GM21423 (cell line): ENCODE data around the gene SCFD1.
"Not testable (repeated sequence)": the region's sequence is repeated elsewhere in the genome, so short reads cannot be mapped to it uniquely, and the experiment has no call there.

ENCODE experiments used
- ATAC-seq: cut with Tn5 transposase; IDR thresholded peaks from one replicate; pipeline ENCODE4 v1.9.1; 2021; ENCODE audit warnings: mild to moderate bottlenecking, moderate library complexity; ENCODE audit not compliant: unreplicated experiment

Gene SCFD1

DNA sequence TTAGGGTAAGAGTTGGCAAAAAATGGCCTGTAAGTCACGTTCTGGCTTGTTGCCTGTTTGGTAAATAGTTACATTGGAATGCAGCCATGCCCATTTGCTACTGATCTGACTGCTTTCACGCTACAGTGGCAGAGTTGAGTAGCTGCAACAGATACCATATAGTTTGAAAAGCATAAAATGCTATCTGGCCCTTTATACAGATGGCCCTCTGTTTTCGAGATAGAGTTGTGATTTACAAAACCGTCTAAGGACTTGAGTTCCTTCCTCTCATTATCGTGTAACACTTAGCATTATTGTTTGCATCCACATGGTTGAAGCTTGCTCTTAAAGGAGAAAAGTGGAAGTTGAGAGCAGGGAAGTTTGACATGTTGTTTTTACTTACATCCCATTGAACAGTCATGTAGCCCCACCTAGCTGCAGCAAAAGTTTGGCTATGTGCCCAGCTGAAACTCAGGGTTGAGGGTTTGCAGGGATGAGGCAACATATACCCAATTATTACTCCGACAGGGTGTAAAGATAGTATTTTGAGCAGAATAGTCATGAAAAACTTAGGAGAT is 11.3 kb upstream of the SCFD1 start:
- ATAC-seq, result no peak

DNA sequence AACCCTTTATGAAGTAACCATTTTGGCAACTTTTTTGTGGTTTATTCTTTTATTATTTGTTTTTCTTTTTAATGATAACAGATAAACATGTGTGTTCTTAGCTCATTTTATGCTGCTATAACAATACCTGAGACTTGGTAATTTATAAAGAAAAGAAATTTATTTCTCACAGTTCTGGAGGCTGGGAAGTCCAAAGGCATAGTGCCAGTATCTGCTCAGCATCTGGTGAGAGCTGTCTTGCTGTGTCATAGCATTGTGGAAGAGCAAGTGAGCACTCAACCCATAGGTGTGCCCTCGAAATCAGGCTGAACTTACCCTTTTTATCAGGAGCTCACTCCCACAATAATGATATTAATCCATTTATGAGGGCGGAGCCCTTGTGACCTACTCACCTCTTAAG is 8.0 kb upstream of the SCFD1 start:
- no peak for ATAC-seq

DNA sequence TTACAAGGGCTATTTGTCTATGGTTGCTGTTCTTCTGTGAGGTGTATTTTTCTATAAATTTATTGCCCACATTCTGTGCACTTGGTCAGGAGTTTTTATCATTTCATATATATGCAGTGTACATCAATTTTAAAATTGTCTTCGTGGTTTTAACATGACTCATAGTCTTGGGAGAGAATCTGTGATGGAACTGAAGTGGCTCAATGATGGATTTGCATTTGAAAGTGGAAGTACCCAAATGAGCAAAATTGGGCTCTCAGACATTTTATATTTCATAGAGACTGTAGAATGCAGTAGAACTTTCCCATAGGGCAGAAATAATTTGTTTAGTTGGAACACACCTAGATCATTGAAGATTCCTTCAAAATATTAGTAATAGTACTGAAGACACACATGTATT is 1.9 kb upstream of the SCFD1 start:
- ATAC-seq, result peak; percentile 40

DNA sequence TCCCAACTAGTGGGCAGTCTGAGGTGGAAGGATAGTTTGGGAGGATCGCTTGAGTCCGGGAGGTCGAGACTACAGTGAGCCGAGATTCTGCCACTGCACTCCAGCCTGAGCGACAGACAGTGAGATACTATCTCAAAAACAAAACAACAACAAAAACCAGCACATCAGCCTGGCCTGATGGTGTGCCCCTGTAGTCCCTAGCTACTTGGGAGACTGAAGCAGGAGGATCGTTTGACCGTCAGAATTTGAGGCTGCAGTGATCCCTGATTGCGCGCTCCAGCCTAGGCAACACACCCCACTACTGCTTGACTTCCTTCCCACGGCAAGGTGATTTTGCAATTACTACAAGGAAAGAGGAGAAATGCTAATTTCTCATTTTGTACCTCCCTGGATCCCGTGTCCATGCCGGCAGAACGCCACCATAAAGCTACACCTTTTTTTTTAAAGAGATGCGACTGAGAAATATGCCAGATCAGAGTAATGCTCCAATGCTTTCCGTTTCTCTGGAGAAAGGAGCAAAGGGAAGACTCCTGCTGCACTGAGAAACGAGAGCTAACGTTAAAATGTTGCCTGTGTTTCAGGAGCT is 672 bp upstream of the SCFD1 start:
- peak; percentile 4 for ATAC-seq

DNA sequence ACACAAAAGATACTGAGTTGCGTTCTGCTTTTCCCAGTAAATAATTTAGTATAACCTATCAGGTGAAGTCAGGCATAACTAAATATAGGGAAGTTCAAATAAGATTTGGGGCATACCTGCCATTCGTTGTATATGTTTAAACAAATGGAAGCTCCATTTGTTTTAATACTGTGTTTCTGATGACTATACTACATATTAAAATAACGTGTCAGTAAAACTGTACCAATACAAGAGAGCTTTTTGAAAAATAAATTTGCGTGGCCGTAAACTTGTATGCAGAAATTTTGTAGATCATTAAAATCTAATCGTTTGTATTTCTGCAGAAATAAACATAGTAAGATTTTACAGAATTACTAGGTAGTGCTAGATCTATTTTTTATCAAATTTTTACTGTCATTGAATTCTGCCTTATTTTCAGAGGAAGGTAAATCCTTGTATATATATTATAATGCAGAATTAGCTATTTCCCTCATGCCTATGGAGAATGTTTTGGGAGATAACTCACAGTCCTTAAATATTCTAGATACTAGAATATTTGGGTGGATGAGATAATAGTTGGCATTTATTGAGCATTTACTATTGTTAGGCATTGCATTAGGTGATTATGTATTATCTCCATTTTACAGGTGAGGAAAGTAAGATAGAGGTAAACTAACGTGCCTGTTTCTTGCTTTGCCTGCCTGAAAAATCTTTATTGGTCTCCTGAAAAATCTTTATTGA is 1.5 kb downstream of the SCFD1 start:
- ATAC-seq, result no peak

DNA sequence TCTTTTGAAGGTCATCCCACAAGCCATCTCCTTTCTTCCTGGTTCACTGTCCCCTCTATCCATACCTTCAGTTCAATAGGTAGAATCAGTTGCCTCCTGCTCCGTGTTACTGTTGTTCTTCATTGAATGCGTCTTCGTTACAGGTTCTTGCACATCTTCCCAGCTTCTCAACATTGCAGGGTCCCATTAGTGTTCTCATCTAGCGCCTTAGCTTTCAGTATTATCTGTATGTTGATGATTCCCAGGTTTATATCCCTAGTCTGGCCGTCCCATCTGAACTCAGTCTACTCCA is 2.0 kb downstream of the SCFD1 start:
- no peak for ATAC-seq

DNA sequence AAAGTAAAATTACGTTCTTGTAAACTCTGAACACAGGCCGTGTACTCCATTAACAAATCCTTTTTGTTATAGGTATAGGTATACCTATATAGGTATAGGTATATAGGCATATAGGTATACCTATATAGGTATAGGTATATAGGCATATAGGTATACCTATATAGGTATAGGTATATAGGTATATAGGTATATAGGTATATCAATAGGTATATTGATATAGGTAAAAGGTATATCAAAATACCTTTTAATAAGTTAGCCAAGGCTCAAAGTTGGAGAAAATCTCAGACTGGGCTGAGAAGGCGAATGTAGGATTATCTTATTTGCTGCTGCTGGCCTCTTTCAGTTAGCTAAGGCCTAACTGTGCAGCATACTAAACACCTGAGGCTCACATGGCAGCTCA is 3.4 kb downstream of the SCFD1 start:
- no peak for ATAC-seq

DNA sequence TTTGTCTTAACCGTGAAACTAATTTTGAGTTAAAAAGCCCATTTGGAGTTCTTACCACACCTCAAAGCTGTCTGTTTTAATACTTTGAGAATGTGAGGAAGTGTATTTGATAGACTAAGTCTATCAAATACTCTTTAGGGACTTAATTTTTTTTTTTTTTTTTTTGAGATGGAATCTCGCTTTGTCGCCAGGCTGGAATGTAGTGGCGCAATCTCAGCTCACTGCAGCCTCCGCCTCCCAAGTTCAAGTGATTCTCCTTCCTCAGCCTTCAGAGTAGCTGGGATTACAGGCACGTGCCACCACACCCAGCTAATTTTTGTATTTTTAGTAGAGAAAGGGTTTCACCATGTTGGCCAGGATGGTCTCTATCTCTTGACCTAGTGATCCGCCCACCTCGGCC is 7.3 kb downstream of the SCFD1 start:
- not testable (repeated sequence) for ATAC-seq

DNA sequence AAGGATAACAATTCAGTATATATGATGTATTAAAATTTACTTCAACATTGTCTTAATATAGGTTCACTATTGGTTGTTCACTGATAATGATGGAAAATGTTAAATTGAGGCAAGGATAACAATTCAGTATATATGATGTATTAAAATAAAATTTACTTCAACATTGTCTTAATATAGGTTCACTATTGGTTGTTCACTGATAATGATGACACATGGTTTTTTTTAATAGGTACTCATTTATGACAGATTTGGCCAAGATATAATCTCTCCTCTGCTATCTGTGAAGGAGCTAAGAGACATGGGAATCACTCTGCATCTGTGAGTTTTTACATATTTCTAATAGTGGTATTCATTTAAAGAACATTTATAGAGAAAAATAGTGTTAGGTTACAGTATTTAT is 8.1 kb downstream of the SCFD1 start:
- no peak for ATAC-seq

DNA sequence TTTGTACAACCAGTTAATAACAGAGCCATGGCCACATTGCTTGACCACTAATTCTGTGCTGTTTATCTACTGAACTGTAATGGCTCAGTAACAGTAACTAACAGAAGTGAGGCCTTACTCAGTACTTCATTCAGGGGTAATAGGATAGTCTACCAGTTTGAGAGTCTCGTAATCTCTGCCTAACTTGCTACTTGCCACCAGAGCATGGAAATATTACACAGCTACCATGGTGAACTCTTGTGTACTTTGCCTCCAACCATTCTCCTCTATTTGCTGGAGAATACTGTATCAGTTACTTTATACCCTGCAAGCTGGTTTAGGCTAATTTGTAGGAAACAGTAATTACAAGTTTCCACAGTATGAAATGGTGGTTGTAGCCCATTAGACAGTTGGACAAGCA is 10.6 kb downstream of the SCFD1 start:
- ATAC-seq, result no peak

DNA sequence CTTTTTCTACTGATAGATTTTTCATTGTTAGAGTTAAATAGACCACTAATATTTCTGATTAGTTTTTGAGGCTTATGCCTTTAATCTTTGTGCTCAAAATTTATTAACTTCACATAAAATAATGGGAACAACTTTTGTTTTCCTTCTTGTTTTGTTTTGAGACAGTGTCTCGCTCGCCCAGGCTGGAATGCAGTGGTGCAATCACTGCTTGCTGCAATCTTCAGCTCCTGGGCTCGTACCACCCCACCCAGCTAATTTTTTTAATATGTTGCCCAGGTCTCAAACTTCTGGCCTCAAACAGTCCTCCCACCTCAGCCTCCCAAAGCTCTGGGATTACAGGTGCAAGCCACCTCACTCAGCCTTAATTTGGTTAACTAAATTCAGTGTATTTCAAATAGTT is 16.8 kb downstream of the SCFD1 start:
- ATAC-seq, result no peak

DNA sequence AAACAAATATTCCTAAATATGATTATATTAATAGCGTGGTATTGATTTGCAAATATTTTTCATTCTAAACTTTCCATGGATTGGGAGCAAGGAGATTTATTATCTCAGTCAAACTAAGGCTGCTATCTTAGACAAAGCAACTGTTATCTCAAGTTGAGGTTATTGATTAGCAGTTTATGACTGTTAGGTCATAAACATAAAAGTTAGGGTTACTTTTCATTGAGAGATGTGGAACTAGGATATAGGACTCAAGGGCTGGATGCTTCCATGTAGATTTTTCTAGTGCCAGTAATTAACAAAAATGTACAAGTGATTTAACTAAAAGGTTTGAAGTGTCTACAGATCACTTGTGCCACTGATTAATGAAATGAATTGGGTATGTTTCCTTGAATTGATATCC is 19.1 kb downstream of the SCFD1 start:
- ATAC-seq, result no peak

DNA sequence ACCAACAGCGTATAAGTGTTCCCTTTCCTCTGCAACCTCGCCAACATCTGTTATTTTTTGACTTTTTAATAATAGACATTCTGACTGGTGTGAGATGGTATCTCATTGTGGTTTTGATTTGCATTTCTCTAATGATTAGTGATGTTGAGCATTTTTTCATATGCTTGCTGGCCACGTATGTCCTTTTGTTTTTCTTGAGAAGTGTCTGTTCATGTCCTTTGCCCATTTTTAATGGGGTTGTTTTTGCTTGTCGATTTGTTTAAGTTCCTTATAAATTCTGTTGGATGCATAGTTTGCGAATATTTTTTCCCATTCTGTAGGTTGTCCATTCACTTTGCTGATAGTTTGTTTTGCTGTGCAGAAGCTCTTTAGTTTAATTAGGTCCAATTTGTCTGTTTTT is 22.3 kb downstream of the SCFD1 start:
- not testable (repeated sequence) for ATAC-seq

DNA sequence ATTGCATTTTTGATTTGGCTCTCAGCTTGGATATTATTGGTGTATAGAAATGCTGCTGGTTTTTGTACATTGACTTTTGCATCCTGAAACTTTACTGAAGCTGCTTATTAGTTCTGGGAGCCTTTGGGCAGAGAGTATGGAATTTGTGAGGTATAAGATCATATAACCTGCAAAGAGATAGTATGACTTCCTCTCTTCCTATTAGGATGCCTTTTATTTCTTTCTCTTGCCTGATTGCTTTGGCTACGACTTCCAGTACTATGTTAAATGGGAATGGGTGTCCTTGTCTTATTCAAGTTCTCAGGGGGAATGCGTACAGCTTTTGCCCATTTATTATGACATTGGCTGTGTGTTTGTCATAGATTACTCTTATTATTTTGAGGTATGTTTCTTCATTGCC is 23.5 kb downstream of the SCFD1 start:
- no peak for ATAC-seq

DNA sequence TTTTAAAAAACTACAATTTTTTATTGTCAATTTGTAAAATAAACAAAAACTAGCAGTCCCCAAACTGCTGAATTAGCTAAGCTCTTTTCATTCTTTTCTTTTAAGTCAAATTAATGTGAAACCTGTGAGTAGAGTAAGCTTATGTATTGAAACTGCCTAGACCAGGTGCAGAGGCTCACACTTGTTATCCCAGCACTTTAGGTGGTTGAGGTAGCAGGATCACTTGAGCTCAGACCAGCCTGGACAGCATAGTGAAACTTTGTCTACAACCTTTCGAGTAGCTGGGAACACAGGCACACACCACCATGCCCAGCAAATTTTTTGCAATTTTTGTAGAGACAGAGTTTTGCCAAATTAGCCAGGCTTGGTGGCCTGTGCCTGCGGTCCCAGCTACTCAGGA is 26.4 kb downstream of the SCFD1 start:
- no peak for ATAC-seq

DNA sequence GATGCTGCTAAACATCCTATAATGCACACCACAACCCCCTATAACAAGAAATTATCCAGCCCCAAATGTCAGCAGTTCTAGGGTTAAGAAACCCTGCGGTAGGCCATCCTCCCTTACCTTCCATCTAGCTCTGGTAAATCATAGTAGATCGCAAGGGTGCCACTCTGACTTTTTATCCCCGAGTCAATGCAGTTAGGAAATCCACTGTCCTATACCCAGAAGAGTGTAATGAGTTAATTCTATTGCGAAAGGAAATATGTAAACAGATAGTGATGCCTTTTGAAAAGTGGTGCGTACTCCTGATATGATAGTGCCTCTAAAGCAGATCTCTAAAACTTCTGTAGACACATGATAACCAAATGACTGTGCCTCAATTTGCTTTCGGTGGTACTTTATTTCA is 29.8 kb downstream of the SCFD1 start:
- no peak for ATAC-seq

DNA sequence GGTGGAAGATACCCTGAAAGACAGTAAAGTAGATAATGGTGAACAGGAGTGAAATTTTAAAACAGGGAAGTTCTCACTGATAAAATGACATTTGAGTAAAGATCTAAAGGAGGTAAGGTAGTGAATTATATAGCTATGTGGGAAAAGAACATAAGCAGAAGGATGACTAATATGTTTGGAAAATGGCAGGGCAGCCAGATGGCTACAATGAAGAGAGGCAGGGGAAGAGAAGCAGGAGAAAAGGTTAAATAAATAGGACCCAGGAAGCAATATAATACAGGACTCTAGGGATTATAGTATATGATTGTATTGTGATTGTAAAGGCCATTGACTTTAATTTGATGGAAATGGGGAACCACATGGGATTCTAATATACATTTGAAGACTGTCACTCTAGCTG is 33.0 kb downstream of the SCFD1 start:
- ATAC-seq, result no peak

DNA sequence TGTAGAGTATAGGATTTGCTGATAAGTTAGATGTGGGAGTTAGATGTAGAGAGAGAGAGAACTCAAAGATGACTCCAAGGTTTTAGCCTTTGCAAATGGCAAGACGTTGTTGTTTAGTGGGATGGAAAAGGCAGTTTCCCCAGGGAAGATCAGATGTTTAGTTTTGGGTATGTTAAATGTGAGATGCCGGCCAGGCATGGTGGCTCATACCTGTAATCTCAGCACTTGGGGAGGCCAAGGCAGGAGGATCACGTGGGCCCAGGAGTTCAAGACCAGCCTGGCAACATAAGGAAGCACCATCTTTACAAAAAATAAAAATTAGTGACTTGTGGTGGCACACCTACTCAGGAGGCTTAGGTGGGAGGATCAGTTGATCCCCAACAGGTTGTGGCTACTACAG is 33.5 kb downstream of the SCFD1 start:
- no peak for ATAC-seq

DNA sequence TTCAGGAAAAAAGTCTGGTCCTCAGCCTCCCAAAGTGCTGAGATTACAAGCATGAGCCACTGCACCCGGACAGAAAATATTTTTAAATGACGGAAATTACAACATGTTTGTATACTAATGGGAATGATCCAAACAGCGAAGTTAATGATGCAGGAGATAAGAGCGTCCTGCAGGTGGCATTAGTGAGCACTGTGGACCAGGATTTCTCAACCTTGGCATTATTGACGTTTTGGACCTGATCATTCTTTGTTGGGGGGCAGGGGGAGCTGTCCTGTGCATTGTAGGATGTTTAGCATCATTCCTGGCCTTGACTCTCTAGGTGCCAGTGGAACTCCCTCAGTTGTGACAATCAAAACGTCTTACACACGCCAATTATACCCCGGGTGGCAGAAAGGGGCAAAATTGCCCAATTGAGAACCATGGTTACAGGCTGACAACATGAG is 34.1 kb downstream of the SCFD1 start:
- ATAC-seq, result no peak

DNA sequence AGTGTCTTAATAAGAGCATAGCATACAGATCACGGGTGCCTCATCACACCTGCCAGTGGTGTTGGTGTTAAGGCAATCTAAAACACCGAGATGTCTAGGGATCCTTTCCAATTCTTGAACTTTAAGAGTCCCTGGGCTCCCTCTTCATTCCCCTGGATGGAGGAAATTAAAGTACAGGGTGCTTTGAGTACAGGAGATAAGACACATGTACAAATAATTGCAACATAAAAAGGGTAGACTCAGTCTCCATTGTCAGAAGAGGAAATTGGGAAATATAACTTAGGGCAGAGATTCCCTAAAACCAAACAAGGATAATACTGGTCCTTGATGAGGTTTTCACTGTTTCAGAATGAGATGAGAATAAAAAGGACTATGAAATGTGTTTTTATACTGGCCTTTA is 34.9 kb downstream of the SCFD1 start:
- no peak for ATAC-seq

DNA sequence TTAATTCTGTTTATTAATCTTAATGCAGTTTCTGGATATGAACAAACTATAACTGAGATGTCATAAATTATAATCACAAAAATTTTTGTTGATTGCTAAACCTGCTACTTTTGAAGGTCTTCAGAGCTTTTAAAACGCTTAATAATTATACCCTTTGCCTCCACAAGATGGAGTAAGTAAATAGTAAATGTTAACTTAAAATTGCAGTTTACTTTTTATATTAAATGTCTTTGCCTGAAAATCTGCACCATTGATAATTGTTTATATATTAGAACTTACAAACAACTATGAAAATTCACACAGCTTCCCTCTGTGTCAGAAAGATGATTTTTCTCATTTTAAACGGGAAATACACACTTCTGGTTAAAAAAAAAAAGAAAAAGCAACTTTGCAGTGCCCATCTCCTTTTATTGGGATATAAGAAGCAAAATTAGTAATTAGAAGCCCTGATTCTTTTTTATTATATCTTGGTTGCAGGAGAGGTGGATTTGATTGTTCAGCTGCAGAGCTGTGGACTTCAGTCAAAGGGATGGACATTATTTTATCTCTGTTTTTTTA is 35.6 kb downstream of the SCFD1 start:
- ATAC-seq, result no peak

DNA sequence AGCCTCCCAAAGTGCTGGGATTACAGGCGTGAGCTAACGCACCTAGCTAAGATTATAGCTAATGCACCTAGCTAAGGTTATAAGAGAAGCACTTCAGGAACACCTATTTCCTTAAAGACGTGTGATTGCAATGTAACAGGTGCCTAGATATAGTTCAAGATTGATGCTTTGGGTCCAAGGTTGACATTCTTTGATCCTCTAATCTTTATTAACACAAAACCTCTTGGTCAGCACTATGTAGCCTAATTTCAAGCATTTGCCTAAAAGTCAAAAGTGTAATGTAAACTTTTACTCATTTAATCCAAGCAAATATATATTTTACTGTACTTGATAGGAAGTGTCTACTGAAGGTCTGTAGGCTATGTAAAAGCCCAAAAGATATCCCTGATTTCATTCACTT is 36.5 kb downstream of the SCFD1 start:
- no peak for ATAC-seq

DNA sequence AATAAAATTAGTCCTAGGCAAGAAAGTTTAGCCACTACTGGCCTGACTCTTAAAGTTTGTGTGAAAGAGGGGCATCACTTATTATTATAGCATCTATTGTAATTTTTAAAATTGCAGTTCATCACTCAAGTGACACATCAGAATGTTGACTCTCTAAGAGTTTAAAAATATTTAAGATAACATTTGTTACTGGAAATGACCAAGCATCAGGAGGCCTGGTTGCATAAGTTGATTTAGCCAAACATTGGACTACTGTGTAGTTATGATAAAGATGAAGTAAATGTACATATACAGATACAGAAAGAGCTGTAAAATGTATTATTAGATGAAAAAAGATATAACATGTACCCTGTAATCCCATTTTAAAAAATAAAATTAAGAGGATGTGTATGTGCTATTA is 47.5 kb downstream of the SCFD1 start:
- no peak for ATAC-seq
